ENCODE results near the gene ZNF143. TPM values are rescaled to one million over a fixed set of nuclear protein-coding genes. Genes with fewer than 3 reads are reported as not detected.

The ZNF143 gene
- total RNA-seq, 4 donors from 2014 or later, result 33.3 to 42.6 (median 36.9) TPM

GRCh38 chr11:9576701-9577381 lies 116.0 kb downstream of the ZNF143 start:
- in situ Hi-C loops (cut with MboI; ENCODE audit: low sequenced_read_pairs in 4 of 4) (no loop called here), intact Hi-C loops (cut with DNase I; ENCODE audit: low total_unique reads) (no loop called here)
- peaks cover 9 to 21% of the 10 kb centered on the region in 2 donors for H3K4me1 ChIP-seq
- H3K27me3 ChIP-seq, result no peaks in the 10 kb centered on the region
- H3K27ac ChIP-seq, result peak overlapping the region; percentile 9 to 97 (median 96)
- H3K4me3 ChIP-seq, result peak overlapping the region; percentile 58 to 91 (median 81)
- H3K9me3 ChIP-seq, result no peaks in the 10 kb centered on the region
- TF ChIP-seq CTCF (IDR thresholded peaks at IDR 0.05 in 4 of 5, conservative IDR thresholded peaks at IDR 0.05 in 1 of 5) (no peak), POLR2A (IDR thresholded peaks at IDR 0.05) (no peak)
- DNase-seq (no peak), ATAC-seq (no peak)
- H3K36me3 ChIP-seq, result peaks cover 0 to 24% of the 10 kb centered on the region in 2 donors

GRCh38 chr11:9577556-9577955 lies 116.7 kb downstream of the ZNF143 start:
- peaks cover 0 to 31% of the 10 kb centered on the region in 2 donors for H3K36me3 ChIP-seq
- H3K4me3 ChIP-seq, result peak overlapping the region in 2 of 4 donors; percentile 5 to 10

More at GRCh38 chr11:9577556-9577955, 116.7 kb downstream of the ZNF143 start:
- H3K27me3 ChIP-seq, result no peaks in the 10 kb centered on the region
- no peaks in the 10 kb centered on the region for H3K9me3 ChIP-seq
- peaks cover 5 to 21% of the 10 kb centered on the region in 2 donors for H3K4me1 ChIP-seq
- intact Hi-C loops (cut with DNase I; ENCODE audit: low total_unique reads) (no loop called here), in situ Hi-C loops (cut with MboI; ENCODE audit: low sequenced_read_pairs in 4 of 4) (no loop called here)
- no peak for DNase-seq
- ATAC-seq, result no peak
- TF ChIP-seq CTCF (IDR thresholded peaks at IDR 0.05 in 4 of 5, conservative IDR thresholded peaks at IDR 0.05 in 1 of 5), result no peak
- no peak for TF ChIP-seq POLR2A (IDR thresholded peaks at IDR 0.05)
- peak overlapping the region in 3 of 4 donors; percentile 9 to 26 (median 13) for H3K27ac ChIP-seq

Other genes starting within 250 kb of the ZNF143 start
- gene DENND5A, start 195.7 kb upstream of the ZNF143 start, total RNA-seq, result 10 to 100 TPM; 29.1 to 33.1 (median 31.5) TPM
- gene TMEM41B, start 146.4 kb upstream of the ZNF143 start, total RNA-seq, result 10 to 100 TPM in 3 of 4 donors, 1 to 10 TPM in 1; 9.4 to 24.9 (median 15.5) TPM
- gene IPO7, start 76.4 kb upstream of the ZNF143 start, total RNA-seq, result 100 to 1,000 TPM; 167 to 286 (median 179) TPM
- 10 to 100 TPM in 2 of 4 donors, 1 to 10 TPM in 2; 6.8 to 16.2 (median 10.6) TPM for gene WEE1, start 112.7 kb downstream of the ZNF143 start, total RNA-seq
- gene SWAP70, start 203.1 kb downstream of the ZNF143 start, total RNA-seq, result 10 to 100 TPM in 1 of 4 donors, 1 to 10 TPM in 3; 6.5 to 14.4 (median 9.1) TPM

All from gastrocnemius medialis (tissue), 4 donors.